Loucy (cell line): Measurements from ENCODE around the gene TBP.

Source experiments
- CTCF ChIP-seq: fragments of 200-600 bp; sonication (generic); conservative IDR thresholded peaks from 2 replicates; pipeline ENCODE4 v1.5.1; 2014; ENCODE audit warnings: mild to moderate bottlenecking, antibody characterized with exemption, low read length
- EZH2phosphoT487 ChIP-seq: fragments of 200-600 bp; IDR thresholded peaks from 2 replicates; pipeline ENCODE4 v1.6.1; 2018; ENCODE audit warnings: antibody characterized with exemption, mild to moderate bottlenecking, moderate library complexity, borderline replicate concordance

GRCh38 chr6:170578909-170579308 lies 24.7 kb downstream of the TBP start:
- TF ChIP-seq CTCF (no peak), EZH2phosphoT487 (no peak)
